Measurements from ENCODE around the gene MPPED2.

DNA sequence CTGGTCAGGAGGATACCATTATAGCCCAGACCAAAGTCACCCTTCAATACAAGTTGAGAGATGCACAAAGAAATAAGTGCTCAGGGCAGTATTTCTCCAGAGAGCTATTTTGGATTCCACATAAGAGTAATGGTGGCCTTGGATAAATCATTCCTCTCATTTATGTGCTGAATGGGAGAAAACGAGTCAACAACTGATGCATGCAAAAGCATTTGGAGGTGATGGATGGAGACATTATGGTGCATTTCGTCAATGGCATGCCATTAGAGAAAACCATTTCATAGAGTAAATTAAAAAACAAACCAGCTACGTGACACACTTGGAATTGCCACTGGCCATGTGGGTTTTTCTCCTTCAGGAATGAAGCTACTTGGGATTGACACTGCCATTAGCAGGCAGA, 182.0 kb downstream of the MPPED2 start:
- TF ChIP-seq TAF1 (IDR thresholded peaks at IDR 0.05; ENCODE audit: borderline replicate concordance, low read depth, low read length), result no peak
- no peak for TF ChIP-seq POLR2A (IDR thresholded peaks at IDR 0.05; ENCODE audit: low read depth, low read length)
- TF ChIP-seq POLR2AphosphoS5 (IDR thresholded peaks at IDR 0.05; ENCODE audit: low read depth, low read length), result no peak

Measured in GM12892 (cell line).